Mesenchymal stem cell (in vitro differentiated cells and primary cell): Measurements from ENCODE around the gene BRAF.
"Not testable (repeated sequence)": the region's sequence is repeated elsewhere in the genome, so short reads cannot be mapped to it uniquely, and the experiment has no call there.

Experiments
- DNase-seq: peaks from one replicate; pipeline ENCODE4 v3.0.0-alpha.2; 2013
- H2AFZ ChIP-seq: one replicate; pipeline ENCODE4 v1.6.1; 2013; ENCODE audit warnings: low read depth, mild to moderate bottlenecking, control low read depth, inconsistent platforms, low read length, moderate library complexity
- H2AK5ac ChIP-seq: 2 replicates; pipeline ENCODE4 v1.6.1; 2013; ENCODE audit warnings: low read length, moderate library complexity, mild to moderate bottlenecking, inconsistent platforms; ENCODE audit not compliant: severe bottlenecking
- H2BK120ac ChIP-seq: one replicate; pipeline ENCODE4 v1.6.1; 2013; ENCODE audit warnings: low read depth, mild to moderate bottlenecking, inconsistent platforms, low read length, moderate library complexity
- H2BK12ac ChIP-seq, 2 experiments: one replicate each; pipeline ENCODE4 v1.6.1; 2013; ENCODE audit warnings: inconsistent platforms in 2 of 2, low read length in 2 of 2, mild to moderate bottlenecking in 2 of 2, moderate library complexity in 2 of 2, control low read depth in 1 of 2
- H2BK15ac ChIP-seq: one replicate; pipeline ENCODE4 v1.6.1; 2013; ENCODE audit warnings: mild to moderate bottlenecking, low read depth, inconsistent platforms; ENCODE audit not compliant: poor library complexity, severe bottlenecking
- H2BK5ac ChIP-seq: 2 replicates; pipeline ENCODE4 v1.6.1; 2013; ENCODE audit warnings: low read depth, mild to moderate bottlenecking, low read length, control low read depth, inconsistent platforms; ENCODE audit not compliant: poor library complexity, severe bottlenecking
- H3K14ac ChIP-seq, 2 experiments: one replicate each; pipeline ENCODE4 v1.6.1; 2013; ENCODE audit warnings: inconsistent platforms in 2 of 2, low read length in 2 of 2, control low read depth in 1 of 2, mild to moderate bottlenecking in 1 of 2, moderate library complexity in 1 of 2
- H3K18ac ChIP-seq, 2 experiments: one replicate each; pipeline ENCODE4 v1.6.1; 2013; ENCODE audit warnings: inconsistent platforms in 2 of 2, low read length in 2 of 2, control low read depth in 1 of 2, low read depth in 1 of 2, mild to moderate bottlenecking in 1 of 2
- H3K23ac ChIP-seq, 2 experiments: one replicate each; pipeline ENCODE4 v1.6.1; 2013; ENCODE audit warnings: inconsistent platforms in 2 of 2, low read length in 2 of 2, mild to moderate bottlenecking in 2 of 2, moderate library complexity in 2 of 2, control low read depth in 1 of 2
- H3K27ac ChIP-seq: 2 replicates; pipeline ENCODE4 v1.5.1; 2013; ENCODE audit warnings: mild to moderate bottlenecking, moderate library complexity, low read length, control low read depth, inconsistent platforms; ENCODE audit not compliant: poor library complexity, severe bottlenecking
- H3K27me3 ChIP-seq, 2 experiments: 2 replicates each; pipeline versions ENCODE4 v1.6.1 to v1.7.0; 2013; ENCODE audit warnings: low read length in 2 of 2, mild to moderate bottlenecking in 2 of 2, moderate library complexity in 2 of 2, control low read depth in 1 of 2, inconsistent platforms in 1 of 2; ENCODE audit not compliant: control insufficient read depth in 1 of 2, insufficient read depth in 1 of 2
- H3K36me3 ChIP-seq, 2 experiments: 2 replicates each; pipeline versions ENCODE4 v1.6.1 to v1.7.0; 2013; ENCODE audit warnings: low read length in 2 of 2, control low read depth in 1 of 2, inconsistent platforms in 1 of 2, low read depth in 1 of 2, mild to moderate bottlenecking in 1 of 2; ENCODE audit not compliant: insufficient read depth in 2 of 2, control insufficient read depth in 1 of 2
- H3K4ac ChIP-seq, 2 experiments: one replicate each; pipeline ENCODE4 v1.6.1; 2013; ENCODE audit warnings: inconsistent platforms in 2 of 2, low read length in 2 of 2, mild to moderate bottlenecking in 2 of 2, moderate library complexity in 2 of 2, control low read depth in 1 of 2, low read depth in 1 of 2
- H3K4me1 ChIP-seq: 2 replicates; pipeline ENCODE4 v1.6.1; 2013; ENCODE audit warnings: low read depth, low read length, control low read depth; ENCODE audit not compliant: control insufficient read depth, insufficient read depth
- H3K4me2 ChIP-seq: 2 replicates; pipeline ENCODE4 v1.6.1; 2013; ENCODE audit warnings: low read length, mild to moderate bottlenecking, inconsistent platforms; ENCODE audit not compliant: poor library complexity, severe bottlenecking
- H3K4me3 ChIP-seq, 2 experiments: 2 replicates each; pipeline versions ENCODE4 v1.5.1 to v1.7.0; 2013; ENCODE audit warnings: low read length in 2 of 2, mild to moderate bottlenecking in 2 of 2, control low read depth in 1 of 2, low read depth in 1 of 2; ENCODE audit not compliant: insufficient read depth in 1 of 2
- H3K79me1 ChIP-seq: replicated peaks from 2 replicates; pipeline ENCODE4 v1.6.1; 2013; ENCODE audit warnings: mild to moderate bottlenecking, control low read depth, low read length, inconsistent platforms; ENCODE audit not compliant: poor library complexity, severe bottlenecking
- H3K9ac ChIP-seq: 2 replicates; pipeline ENCODE4 v1.7.0; 2013; ENCODE audit warnings: mild to moderate bottlenecking, low read length, moderate library complexity
- H3K9me3 ChIP-seq: 2 replicates; pipeline ENCODE4 v1.7.0; 2013; ENCODE audit warnings: mild to moderate bottlenecking, low read length; ENCODE audit not compliant: control insufficient read depth
- H4K8ac ChIP-seq: one replicate; pipeline ENCODE4 v1.6.1; 2013; ENCODE audit warnings: inconsistent platforms, mild to moderate bottlenecking, low read length, moderate library complexity
- H4K91ac ChIP-seq: one replicate; pipeline ENCODE4 v1.6.1; 2013; ENCODE audit warnings: mild to moderate bottlenecking, low read length, inconsistent platforms
- WGBS: methylation state at CpG from one replicate; pipeline ENCODE4 v1.1.7; 2013; ENCODE audit warnings: mixed read lengths; 5-methylcytosine and 5-hydroxymethylcytosine counted together

The BRAF gene

DNA sequence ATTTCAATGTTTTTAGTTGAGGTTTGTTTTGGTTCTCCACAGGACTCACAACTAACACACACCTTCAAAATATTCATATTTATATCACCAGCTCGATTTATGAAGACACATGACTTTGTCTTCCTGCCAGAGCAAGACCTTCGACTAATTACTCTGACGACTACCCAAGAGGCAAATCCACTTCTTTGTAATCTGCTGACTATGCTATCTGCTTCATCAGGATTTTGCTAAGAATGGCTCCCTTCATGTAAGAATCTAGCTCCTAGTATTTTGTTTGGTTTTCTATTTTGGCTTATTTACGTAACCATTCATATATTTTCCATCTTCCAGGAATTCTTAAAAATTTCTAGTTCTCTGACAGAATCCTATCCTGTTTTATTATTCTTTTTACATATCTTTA is 93.0 kb downstream of the BRAF start:
- Histone ChIP-seq H3K27me3 (no peaks in the 10 kb centered on the region), H3K79me1 (peaks cover 7% of the 10 kb centered on the region), H3K4ac (no peak overlapping the region), H2BK120ac (no peak overlapping the region), H3K9me3 (no peaks in the 10 kb centered on the region), H2AFZ (no peak overlapping the region), H3K23ac (no peak overlapping the region), H2BK5ac (no peak overlapping the region), H3K4me1 (no peaks in the 10 kb centered on the region), H3K27ac (no peak overlapping the region), H4K8ac (no peak overlapping the region), H4K91ac (no peak overlapping the region), H2AK5ac (no peak overlapping the region), H3K18ac (no peak overlapping the region), H3K4me2 (no peak overlapping the region), H3K14ac (no peak overlapping the region), H3K9ac (no peak overlapping the region), H3K36me3 (peaks cover 0 to 43% of the 10 kb centered on the region in 2 experiments), H2BK15ac (no peak overlapping the region), H3K4me3 (no peak overlapping the region), H2BK12ac (no peak overlapping the region)
- 95% methylated on average over 3 of the region's 4 CpGs for WGBS
- no peak for DNase-seq

DNA sequence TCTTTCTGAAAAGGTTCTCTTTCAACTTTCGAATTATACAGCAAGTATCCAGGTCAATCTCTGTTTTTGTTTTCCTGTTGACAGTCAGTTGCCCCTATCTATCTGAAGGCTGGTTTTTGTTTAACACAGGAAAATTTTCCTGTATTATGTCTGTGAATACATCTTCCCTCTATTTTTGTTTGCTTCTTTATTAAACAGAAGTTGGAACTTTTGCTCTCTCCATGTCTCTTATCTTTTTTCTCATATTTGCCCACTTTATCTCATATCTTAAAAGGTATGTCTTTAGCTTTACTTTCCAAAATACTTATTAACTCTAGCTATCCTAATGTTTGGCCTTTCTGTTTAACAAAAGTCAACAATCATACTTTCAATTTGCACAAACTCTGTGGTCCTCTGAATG is 95.0 kb downstream of the BRAF start:
- Histone ChIP-seq H3K27ac (no peak overlapping the region), H2BK12ac (no peak overlapping the region), H2AK5ac (no peak overlapping the region)

DNA sequence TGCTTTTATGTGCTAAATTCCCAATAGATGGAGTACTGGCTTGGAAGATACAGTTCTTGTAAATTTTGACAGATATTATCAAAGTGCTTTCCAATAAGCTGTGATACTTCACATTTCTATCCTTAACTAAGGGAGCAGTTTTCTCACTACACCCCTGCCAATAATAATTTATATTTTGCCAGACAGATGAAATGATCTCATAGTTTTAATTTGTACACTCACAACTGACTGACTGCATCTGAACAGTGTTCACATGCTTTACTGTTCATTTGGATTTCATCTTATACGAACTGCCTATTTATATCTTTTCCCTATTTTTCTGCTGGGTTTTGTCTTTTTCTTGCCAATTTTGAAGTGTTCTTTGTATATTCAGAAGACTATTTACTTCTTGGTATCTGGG is 96.0 kb downstream of the BRAF start:
- Histone ChIP-seq H3K18ac (no peak overlapping the region), H2BK5ac (no peak overlapping the region), H2BK120ac (no peak overlapping the region), H3K4me2 (no peak overlapping the region), H3K4ac (no peak overlapping the region), H3K23ac (no peak overlapping the region), H4K91ac (no peak overlapping the region), H3K9me3 (no peaks in the 10 kb centered on the region), H3K9ac (no peak overlapping the region), H3K4me1 (no peaks in the 10 kb centered on the region), H3K14ac (no peak overlapping the region), H3K4me3 (no peak overlapping the region), H2AFZ (no peak overlapping the region), H2BK12ac (no peak overlapping the region), H3K27ac (no peak overlapping the region), H2BK15ac (no peak overlapping the region), H4K8ac (no peak overlapping the region), H3K79me1 (peaks cover 7% of the 10 kb centered on the region), H3K27me3 (no peaks in the 10 kb centered on the region), H2AK5ac (no peak overlapping the region), H3K36me3 (peaks cover 0 to 23% of the 10 kb centered on the region in 2 experiments)
- no CpG with 5 or more reads among the region's 1 CpG for WGBS
- DNase-seq: no peak

More for the DNA sequence above, 95.0 kb downstream of the BRAF start:
- Histone ChIP-seq H3K4me2 (no peak overlapping the region), H3K27me3 (no peaks in the 10 kb centered on the region), H2BK5ac (no peak overlapping the region), H3K9ac (no peak overlapping the region), H3K14ac (no peak overlapping the region), H3K4ac (no peak overlapping the region), H3K79me1 (peaks cover 7% of the 10 kb centered on the region), H2BK15ac (no peak overlapping the region), H3K23ac (no peak overlapping the region), H3K36me3 (peaks cover 0 to 33% of the 10 kb centered on the region in 2 experiments), H4K91ac (no peak overlapping the region), H4K8ac (no peak overlapping the region), H3K18ac (no peak overlapping the region), H2AFZ (no peak overlapping the region), H3K9me3 (no peaks in the 10 kb centered on the region), H2BK120ac (no peak overlapping the region), H3K4me3 (no peak overlapping the region), H3K4me1 (no peaks in the 10 kb centered on the region)
- no peak for DNase-seq
- 100% methylated on average over 1 of the region's 1 CpG for WGBS

DNA sequence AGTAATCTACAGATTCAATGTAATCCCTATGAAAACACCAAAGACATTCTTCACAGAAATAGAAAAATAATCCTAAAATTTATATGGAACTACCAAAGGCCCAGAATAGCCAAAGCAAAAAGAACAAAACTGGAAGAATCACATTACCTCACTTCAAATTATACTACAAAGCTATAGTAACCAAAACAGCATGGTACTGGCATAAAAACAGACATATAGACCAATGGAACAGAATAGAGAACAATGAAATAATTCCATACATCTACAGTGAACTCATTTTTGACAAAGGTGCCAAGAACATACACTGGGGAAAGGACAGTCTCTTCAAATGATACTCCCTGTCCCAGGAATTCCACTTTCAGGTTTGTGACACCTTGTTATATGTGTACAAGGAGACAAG is 107.3 kb downstream of the BRAF start:
- not testable (repeated sequence) for H3K23ac ChIP-seq, DNase-seq, H3K18ac ChIP-seq, H3K79me1 ChIP-seq, H3K14ac ChIP-seq, H2BK15ac ChIP-seq, H3K27ac ChIP-seq, H3K4me3 ChIP-seq, H3K4me2 ChIP-seq, H3K4me1 ChIP-seq, H4K8ac ChIP-seq, H3K9ac ChIP-seq, H3K27me3 ChIP-seq, H3K9me3 ChIP-seq, H2BK5ac ChIP-seq, H3K36me3 ChIP-seq, H2AK5ac ChIP-seq, H4K91ac ChIP-seq, H2BK120ac ChIP-seq, H2BK12ac ChIP-seq, H3K4ac ChIP-seq, H2AFZ ChIP-seq
